Fibroblast of skin of back (primary cell): ENCODE measurements around the gene WDFY4.

ENCODE experiments used
- DNase-seq: peaks from one replicate; pipeline ENCODE4 v3.0.0-alpha.2; 2013

Gene WDFY4

DNA sequence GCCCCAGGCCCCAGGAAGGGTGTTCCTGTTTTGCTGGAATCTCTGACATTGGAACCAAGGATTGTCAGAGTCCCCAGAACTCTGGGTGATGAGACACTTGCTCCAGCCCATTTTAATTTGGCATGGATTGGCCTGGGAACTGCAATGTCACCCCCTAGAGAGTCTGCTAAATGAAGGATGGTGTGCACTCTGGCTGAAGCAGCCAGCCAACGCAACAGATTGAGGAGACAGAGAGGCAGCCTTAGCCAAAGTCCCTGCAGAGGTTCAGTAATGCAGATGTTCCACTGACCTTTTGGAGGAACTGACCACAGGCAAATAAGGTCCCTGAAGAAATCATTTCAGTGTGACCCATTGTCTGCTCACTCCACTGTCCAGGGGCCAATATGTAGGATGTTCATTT is 241.6 kb downstream of the WDFY4 start:
- no peak for DNase-seq

DNA sequence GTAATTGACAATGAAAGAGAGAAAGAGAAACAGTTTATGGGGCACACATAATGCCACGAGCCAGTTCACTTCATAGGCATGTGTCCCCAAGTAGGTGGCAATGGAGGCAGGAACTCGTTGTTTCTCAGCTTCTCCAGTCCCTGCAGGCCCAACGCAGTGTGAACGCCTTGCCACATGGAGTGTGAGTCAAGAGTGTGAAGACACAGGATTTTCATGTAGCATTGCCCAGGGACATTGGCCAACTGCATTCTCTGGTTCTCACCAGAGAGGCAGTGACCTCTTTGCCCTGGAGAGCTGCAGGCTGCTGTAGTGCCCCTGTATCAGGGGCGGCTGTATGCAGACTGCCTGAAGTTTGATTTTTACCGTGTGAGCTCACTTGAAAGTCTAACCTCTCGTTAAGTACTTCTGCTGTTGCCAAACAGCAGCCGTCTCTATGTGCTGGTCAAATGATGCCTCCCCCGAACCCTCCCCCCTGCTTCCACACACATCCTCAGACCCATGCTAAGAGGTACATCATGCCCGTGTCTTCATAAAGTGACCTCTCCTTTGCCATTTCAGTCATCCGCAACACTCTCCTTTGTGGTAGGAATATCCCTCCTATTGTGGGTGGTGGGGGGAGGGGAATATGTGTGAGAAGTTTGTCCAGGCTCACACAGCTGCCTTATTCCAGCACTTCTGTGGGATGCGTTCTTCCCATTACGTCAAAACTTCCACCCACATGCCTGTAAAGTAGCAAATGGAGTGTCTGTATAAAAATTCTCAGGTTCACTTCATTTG is 242.3 kb downstream of the WDFY4 start:
- DNase-seq, result no peak

DNA sequence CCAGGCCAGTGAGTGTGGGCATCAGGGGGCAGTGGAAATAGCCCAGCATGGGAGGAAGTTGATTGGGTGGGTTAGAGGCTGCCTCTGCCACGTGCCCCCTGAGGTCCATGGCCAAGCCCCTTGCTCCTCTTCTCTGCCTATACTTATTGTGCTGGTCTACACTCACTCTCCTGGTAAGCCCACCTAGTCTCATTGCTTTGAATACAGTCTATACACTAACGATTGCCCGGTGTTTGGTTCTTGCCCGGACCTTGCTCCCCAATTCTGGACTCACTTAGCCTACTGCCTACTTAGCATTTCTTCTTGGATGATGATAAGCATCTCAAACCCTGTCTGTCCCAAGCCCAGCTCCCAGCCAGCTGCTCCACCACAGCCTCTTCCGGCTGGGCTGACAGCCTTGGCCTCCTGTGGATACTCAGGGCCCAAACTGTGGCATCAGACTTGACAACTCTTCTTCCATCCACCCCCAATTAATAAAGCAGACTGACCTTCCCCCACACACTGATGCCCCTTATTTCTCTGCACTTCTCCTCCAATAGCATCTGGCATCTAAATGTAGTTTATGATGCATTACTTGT is 244.8 kb downstream of the WDFY4 start:
- DNase-seq, result no peak

DNA sequence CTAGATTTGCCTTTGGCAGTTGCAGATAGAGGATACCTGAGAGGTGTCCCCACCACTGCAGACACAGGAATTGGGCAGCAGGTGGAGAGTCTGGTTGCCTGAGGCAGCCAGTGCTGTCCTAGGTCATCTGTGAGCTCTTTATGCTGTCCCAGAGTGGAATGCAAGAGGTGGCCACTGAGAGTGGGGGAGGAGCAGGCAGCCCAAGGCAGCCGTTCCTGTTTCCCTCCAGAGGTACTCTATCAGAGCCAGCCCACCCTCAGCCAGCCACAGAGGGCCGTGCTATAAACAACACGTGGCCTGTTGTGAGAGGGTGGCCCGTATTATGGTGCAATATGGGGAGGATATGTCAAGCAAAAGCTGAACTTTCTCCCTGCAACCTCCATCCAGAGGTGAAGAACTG is 246.5 kb downstream of the WDFY4 start:
- no peak for DNase-seq

DNA sequence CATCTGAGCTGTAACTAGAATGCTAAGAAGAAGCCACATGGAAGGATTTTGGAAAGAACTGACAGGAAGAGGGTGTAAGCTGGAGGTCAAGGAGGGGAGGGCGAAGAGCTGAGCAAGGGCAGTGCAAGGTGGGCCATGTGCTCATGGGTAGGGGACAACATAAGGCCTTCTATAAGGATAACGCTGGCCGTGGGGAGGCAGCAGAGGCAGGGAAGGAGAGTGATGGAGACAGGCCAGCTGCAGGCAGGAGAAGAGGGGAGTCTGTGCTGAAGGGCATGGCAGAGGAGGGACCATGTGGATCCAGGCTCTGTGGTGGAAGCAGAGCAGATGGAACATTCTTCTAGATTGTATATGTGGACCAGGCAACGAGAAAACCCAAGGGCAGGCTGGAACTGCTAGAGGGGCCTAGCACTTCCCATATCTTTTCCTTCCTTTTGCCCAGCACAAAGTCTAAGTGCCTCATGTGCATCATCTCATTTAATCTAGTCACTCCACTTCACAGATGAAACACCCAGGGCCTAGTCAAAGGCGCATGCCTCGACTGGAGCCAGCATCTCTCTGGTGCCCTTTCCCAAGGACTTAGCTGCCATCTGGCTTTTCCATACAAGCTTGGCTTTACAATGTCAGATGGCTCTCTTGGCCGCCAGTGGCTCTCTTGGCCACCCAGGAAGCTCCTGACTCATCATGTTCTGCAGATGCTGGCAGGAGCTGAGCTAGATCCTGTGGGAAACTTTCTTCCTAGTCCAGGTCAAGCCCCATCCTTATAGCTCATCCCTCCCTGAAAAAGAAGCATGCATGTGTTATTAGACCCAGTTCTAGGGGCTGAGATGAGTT is 248.4 kb downstream of the WDFY4 start:
- peak; percentile 12 for DNase-seq

DNA sequence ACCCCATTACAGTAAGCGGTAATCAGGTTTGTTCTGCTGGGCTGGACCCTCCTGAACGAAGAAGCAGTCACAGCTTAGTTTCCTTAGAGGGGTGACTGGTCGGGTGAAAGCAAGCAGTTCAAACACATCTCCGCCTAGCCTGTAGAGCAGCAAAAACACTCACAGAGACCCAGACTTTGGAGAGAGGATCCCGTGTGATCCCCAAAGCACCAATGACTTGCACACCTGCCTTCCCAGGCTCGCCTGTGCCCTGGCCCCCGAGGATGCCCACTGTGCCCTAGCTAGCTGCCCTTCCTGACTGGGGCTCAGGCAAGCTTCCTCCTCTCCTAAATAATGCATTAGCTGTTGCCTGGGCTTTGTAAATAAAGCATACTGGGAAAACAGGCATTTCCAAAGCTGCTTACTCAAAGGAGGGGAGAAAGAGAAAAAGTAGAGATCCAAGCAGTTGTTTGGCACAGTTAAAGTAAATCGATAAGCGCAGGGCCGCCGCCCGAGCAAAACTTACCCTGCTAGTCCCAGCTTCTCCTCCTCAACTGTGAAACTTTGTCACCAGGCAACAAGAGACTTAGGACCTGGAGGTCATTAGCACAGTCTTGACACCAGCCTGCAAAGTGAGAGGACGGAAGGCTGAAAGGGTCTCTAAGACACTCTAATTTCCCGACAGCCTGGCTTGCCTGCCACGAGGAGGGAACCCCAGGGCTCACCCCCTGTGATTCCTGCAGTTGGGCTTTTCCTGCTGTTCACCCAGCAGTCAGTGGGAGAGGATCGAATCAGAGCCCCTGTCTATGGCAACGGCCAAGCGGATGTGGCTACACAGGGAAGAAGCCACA is 250.2 kb downstream of the WDFY4 start:
- peak; percentile 33 for DNase-seq

DNA sequence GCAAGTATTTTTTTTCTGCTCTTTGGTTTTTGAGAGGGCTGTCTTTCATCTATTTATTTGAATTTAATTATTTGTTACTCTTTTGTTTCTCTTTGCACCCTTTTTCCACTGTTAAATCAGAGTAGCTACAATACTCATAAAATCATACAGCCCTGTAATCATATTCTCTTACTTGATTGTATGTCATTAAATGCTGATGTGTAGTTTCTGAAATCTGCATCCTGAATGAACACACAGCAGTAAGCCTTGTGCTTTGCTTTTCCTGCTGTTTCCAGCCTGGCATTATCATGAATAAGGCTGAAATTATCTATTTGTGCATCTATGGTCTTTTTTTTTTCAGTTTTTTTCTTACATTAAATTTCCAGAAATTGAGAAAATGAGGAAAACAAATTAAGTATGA is 250.9 kb downstream of the WDFY4 start:
- no peak for DNase-seq

DNA sequence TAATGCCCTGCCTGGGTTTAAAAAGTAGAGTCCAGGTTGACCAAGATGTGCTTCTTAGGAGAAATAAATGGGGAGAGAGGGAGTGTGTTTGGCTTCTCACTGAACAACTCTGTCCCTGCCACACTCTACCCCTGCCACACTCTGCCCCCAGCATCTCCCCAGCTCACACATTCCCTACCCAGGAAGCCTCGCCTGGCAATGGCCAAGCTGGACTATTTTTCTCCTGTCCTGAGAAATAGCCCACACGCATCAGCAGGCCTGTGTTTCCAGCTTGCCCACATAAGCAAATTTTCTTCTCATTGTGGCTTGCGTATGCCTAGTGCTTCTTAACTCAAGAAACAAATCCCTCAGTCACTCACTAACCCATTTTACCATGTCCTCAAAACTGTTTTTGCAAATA is 253.1 kb downstream of the WDFY4 start:
- no peak for DNase-seq

DNA sequence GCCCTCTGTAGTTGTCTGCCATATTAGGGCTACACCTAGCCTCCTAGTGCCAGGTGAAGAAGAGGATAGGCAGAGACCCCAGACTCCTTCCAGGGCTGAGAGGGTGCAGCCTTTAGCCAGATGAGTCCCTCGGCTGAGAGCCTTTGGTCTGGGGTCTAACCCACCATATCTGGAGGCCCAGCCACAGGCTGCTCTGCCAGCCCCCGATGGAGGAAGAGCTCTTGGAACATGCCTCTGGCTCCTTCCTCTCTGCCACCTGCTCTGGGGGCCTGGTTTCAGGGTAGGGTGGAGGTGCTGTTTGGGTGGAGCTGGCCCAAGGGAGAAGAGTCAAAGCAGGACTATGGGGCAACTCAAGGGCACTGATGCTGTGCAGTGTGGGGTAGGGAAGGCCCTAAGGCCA is 253.6 kb downstream of the WDFY4 start:
- DNase-seq, result no peak

DNA sequence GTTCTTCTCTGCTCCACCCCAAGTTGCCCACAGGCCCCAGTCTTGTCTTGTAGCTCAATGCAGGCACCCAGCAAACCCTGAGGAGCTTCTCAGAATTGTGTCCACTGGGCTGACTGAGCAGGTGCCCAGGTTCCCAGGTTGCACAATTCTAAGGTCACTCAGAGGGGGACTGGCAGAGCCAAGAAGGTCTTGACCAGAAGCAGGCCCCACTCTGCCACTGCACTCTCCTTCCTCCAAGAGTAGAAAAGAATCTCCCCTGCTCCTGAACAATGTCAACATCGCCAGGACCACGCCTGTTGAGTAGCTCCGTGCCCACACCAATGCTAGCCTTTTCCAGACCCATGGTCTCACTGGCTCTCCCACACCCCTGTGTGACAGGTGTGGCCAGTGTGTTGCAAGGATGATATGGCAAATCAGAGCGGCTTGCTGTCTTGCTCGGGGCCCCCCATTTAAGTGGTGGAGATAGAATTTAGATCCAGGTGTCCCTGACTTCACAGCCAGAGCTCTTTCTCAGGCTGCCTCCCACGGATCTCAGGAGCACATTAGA is 254.4 kb downstream of the WDFY4 start:
- no peak for DNase-seq

DNA sequence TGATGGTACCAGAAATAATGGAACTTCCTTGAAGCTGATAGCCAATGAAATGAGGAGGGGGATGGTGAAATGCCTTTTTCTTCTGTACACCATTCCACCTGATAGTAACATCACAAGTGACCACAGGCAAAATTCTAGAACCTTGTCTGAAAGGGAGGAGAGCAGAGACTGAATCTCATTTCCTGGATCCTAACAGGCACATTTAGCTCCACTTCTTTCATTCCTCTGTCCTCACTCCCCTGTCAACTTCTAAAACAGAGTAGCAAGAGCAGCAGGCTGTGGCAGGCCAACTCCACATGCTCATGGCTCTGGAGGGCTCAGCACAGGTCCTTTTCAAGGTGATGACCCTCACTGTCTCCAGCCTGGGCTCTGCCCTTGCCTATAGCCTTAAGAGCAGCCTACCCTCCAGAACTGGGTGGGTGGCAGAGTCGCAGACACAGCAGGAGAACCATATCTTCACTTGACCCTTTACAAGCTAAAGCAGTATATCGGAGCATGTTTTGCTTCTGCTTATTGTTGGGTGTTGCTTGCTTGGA is 255.2 kb downstream of the WDFY4 start, which contains the start of gene LRRC18:
TSS of gene LRRC18 (minus strand) at position 51 of the 536 bp plus-strand sequence. CDS start 25,685 bp downstream, outside the sequence.
- DNase-seq, result no peak

DNA sequence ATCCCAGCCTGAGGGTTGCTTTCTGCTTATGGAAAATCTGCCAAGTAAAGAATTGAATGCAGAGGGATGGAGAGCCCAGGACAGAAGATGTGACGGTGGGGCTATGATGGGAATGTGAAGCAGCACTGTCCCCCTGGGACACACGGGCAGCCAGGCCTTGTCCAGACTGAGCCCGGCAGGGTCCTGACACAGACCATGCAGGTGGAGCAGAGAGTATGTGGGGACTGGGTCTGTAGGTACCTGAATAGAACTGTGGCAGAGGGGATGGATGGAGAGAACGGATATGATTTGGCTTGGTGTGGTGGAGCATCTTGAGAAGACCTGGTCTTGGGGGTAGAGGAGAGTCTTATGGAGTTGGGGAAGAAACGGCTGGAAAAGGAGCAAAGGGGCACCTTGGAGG is 255.7 kb downstream of the WDFY4 start:
- no peak for DNase-seq

DNA sequence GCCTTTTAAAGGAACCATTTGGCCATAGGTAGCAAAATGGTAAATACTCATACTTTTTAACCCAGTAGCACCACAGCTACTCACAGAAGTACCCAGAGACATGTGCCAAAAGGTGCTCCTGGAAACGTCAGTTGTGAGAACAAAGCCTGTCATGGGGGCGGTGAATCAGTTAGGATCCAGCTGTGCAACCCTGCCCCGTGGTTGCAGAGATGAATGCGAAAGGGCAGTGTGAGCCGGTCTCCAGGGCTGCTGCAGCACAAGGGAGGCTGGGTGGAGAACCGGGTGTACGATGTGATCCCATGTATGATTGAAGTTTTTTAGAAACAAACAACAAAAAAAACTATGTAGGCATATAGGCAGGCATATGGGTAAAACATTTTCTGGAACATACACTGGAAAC is 256.3 kb downstream of the WDFY4 start:
- no peak for DNase-seq

DNA sequence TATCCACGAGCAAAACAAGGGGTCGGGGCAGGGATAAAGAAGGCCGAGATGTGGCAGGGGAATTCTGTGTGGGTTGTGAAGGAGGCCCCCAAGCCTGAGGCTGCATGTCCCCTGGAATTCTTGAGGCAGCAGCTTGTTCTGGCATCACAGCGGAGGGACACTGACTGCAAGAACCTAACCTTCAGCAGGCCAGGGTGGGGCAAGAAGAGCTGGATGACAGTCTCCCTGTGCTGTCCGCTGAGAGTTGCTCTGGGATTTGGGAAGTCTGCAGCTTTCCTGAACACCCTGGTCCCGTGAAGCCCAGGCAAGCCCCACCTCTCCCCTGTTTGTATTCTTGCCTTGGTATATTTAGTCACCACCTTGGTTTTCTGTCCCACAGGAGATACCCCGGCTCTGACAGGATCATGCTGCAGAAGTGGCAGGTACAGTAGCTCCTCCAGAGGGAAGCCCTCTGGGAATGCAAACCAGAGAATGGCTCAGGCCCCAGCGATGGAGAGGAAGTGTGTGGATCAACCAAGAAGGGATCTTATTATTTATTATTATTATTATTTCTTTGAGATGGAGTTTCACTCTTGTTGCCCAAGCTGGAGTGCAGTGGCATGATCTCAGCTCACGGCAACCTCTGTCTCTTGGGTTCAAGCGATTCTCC is 256.9 kb downstream of the WDFY4 start:
- no peak for DNase-seq

DNA sequence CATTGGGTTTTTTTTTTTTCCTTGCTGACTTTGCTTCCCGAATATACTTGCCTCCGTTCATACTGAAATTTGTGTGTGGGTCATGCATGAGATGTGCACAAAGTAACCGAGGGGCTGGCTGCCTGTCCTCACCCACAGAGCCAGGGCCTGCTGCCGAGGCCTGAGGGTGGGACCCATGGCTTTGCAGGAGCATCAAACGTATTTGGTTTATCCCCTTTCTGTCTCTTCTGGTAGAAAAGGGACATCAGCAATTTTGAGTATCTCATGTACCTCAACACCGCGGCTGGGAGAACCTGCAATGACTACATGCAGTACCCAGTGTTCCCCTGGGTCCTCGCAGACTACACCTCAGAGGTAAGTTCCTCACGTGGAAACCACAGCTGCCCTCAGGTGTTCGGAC is 258.4 kb downstream of the WDFY4 start:
- no peak for DNase-seq

DNA sequence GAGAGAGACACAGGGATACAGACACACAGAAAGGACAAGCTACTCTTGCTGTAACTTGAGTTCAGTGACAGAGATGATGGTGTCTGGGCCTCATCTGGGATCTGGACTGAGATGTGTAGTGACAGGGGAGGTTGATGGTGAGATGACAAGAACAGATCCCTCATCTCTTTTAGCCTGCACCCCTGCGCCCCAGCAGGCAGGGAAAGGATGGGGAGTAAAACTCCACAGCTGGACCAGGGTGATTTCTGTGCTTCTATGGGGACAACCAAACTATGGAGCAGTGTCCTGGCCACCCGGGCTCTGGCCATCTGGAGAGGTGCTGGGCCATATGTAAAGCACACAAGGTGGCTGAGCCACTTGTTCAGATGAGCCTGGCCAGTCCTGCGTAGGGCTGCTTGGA is 259.5 kb downstream of the WDFY4 start:
- no peak for DNase-seq

DNA sequence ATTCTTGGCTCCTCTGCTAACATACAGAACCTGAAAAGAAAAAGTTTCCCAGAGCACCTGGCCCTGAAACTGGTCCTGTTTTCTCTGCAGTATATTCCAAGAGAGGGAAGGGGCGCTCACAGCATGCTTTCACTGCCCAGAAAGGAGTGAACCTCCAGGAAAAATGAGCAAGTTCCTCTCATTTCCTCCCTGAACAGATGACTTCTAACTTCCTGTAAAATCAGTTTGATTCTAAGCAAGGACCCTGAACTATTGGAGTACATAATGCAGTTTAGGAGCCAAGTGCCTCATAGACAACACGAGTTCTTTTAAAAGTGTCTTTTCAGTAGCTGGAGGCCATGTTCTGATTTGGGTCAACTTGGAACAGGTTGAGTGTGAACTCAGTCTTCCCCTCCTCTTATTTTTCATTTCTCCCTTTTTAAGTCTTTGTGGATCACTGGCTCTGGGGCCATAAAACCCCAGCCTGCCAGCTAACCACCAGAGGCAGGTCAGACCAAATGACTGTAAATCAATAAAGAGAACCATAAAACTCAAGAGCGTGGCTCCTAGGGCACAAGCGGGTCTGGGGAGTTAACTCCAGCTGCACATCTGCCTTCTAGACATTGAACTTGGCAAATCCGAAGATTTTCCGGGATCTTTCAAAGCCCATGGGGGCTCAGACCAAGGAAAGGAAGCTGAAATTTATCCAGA is 260.9 kb downstream of the WDFY4 start:
- no peak for DNase-seq

DNA sequence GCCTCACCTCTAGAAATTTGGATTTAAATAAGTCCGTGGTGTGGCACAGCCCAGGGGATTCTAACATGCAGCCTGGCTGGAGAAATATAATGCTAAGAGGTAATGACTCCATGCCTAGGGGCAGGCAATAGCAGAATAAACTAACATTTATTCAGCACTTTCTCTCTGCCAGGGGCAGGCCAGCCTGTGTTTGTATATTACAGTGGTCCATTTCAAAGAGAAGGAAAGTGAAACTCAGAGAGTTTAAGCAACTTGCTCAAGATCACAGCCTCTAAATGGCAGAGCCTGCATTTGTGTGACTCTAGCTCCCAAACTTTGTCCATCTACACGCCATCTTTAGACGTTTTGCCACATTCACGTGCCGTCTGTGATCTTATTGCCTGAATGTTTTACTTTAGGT is 261.7 kb downstream of the WDFY4 start:
- DNase-seq, result no peak

DNA sequence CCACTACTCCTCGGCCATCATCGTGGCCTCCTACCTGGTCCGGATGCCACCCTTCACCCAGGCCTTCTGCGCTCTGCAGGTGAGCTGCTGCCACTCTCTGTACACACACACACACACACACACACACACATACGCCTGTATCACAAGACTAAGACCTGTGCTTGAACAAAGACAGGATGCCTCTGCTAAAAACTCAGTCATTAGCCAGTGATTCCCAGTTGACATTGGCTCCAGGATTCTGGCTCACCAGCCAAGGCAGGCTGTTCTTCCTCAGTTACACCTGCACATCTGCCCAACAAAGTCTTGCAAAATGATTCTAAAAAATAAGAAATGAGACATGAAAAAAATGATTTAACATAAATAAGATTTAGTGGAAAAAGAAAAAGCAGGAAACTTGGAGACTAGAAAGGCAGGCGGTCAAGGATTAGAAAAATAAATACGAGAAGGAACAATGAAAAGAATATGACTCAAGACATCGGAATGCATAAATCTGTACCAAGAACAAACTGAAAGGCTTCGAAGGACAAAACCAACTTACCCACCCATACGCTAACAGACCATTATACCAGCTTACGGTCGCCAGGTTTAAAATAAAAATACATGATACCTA is 262.3 kb downstream of the WDFY4 start:
- DNase-seq, result peak; percentile 5

DNA sequence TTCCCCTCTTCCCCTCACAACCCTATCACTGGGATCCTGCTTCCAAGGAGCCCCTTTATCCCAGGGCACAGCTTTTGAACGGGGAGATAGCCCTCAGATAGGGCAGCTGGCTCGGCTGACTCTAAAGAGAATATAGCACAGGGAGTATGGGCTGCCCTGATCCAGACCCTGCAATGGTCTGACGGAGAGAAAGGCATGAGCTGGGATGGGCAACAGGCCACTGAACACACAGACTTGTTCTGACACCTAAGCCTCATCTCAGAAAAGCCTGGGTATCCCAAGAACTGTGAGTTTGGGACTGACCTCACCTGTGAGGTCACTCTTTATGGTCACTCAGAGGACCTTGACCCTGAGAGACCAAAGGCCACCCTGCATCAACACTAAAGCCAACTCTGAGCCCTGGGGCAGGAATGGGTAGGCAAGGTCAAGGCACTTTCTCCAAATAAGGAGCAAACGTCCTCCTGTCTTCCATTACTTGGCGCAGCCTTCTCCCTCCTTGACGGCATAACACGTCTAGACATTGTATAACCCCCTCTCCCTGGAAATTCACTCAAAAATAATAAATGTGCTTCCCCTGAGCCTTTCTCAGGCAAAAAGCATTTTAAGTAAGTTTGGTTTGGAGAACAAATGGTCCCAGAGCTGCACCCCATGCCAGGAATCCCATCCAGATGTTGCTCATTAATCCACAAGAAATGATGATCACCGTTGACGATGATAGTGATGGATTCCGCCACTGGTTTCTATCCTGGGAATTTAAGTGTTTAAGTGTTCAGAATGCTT is 263.2 kb downstream of the WDFY4 start:
- no peak for DNase-seq
